ENCODE data around the gene ACTL8. TPM values are rescaled to one million over a fixed set of nuclear protein-coding genes. Genes with fewer than 3 reads are reported as not detected.

Gene ACTL8
- polyA plus RNA-seq, 1 donor (not counting 4 experiments of a cell fraction or from before 2014, with no cell fraction given) = not detected

DNA sequence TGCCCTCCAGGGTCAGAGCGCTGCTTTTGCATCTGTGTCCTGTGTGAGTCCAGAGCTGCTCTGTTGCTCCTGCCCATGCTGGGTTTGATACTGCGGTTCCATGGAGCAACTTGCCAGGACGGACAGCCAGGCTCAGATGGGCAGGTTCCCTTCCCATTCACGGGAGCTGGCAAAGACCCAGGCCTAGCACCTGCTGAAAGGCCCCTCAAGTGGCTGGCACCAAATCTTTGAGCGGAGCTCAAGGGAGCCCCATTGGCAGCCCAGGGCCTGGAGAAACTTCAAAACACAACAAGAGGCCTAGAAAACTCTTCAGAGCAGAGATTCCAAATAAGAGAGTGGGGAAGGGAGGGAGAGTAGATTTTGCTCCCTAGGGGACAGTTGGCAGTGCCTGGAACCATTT is 97.2 kb downstream of the ACTL8 start:
- Histone ChIP-seq H3K4me1 (ENCODE audit: control insufficient read depth, extremely low read depth, insufficient read depth, low read length) (no peaks in the 10 kb centered on the region), H3K9ac (ENCODE audit: control insufficient read depth, extremely low read depth, insufficient read depth, low read length) (no peak overlapping the region), H3K9me3 (ENCODE audit: control insufficient read depth, low read depth, low read length) (no peaks in the 10 kb centered on the region), H3K4me2 (ENCODE audit: control insufficient read depth, extremely low read depth, insufficient read depth, low read depth, low read length) (no peak overlapping the region), H3K9me1 (ENCODE audit: control insufficient read depth, extremely low read depth, insufficient read depth, low read length) (no peaks in the 10 kb centered on the region), H2AFZ (ENCODE audit: control insufficient read depth, low read length) (no peak overlapping the region), H3K36me3 (ENCODE audit: control insufficient read depth in 2 of 2, extremely low read depth in 1 of 2, insufficient read depth in 2 of 2, low read length in 2 of 2) (no peaks in the 10 kb centered on the region), H3K27ac (ENCODE audit: control insufficient read depth, insufficient read depth, low read length) (no peak overlapping the region), H3K4me3 (ENCODE audit: control insufficient read depth in 2 of 3, extremely low read depth in 1 of 3, insufficient read depth in 2 of 3, low read depth in 1 of 3, low read length in 3 of 3) (no peak overlapping the region), H3K27me3 (ENCODE audit: control insufficient read depth, extremely low read depth, insufficient read depth, low read length) (no peaks in the 10 kb centered on the region), H3K79me2 (ENCODE audit: control insufficient read depth, insufficient read depth, low read length) (no peaks in the 10 kb centered on the region), H4K20me1 (ENCODE audit: control insufficient read depth, extremely low read depth, insufficient read depth, low read length) (no peaks in the 10 kb centered on the region)
- TF ChIP-seq, protein P1, sequence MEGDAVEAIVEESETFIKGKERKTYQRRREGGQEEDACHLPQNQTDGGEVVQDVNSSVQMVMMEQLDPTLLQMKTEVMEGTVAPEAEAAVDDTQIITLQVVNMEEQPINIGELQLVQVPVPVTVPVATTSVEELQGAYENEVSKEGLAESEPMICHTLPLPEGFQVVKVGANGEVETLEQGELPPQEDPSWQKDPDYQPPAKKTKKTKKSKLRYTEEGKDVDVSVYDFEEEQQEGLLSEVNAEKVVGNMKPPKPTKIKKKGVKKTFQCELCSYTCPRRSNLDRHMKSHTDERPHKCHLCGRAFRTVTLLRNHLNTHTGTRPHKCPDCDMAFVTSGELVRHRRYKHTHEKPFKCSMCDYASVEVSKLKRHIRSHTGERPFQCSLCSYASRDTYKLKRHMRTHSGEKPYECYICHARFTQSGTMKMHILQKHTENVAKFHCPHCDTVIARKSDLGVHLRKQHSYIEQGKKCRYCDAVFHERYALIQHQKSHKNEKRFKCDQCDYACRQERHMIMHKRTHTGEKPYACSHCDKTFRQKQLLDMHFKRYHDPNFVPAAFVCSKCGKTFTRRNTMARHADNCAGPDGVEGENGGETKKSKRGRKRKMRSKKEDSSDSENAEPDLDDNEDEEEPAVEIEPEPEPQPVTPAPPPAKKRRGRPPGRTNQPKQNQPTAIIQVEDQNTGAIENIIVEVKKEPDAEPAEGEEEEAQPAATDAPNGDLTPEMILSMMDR (optimal IDR thresholded peaks at IDR 0.05 in 1 of 3, IDR thresholded peaks at IDR 0.05 in 1 of 3, conservative IDR thresholded peaks at IDR 0.05 in 1 of 3; ENCODE audit: extremely low read depth in 1 of 3, insufficient read depth in 2 of 3, low read length in 3 of 3) = no peak
- no peak for TF ChIP-seq EZH2 (IDR thresholded peaks at IDR 0.05; ENCODE audit: low read length)
- dilution Hi-C loops (cut with MboI; ENCODE audit: extremely low pct_ligation_motif_present, low sequenced_read_pairs) = no loop called here
- DNase-seq (ENCODE audit: low read depth, low spot score) (no peak), FAIRE-seq (no peak)

DNA sequence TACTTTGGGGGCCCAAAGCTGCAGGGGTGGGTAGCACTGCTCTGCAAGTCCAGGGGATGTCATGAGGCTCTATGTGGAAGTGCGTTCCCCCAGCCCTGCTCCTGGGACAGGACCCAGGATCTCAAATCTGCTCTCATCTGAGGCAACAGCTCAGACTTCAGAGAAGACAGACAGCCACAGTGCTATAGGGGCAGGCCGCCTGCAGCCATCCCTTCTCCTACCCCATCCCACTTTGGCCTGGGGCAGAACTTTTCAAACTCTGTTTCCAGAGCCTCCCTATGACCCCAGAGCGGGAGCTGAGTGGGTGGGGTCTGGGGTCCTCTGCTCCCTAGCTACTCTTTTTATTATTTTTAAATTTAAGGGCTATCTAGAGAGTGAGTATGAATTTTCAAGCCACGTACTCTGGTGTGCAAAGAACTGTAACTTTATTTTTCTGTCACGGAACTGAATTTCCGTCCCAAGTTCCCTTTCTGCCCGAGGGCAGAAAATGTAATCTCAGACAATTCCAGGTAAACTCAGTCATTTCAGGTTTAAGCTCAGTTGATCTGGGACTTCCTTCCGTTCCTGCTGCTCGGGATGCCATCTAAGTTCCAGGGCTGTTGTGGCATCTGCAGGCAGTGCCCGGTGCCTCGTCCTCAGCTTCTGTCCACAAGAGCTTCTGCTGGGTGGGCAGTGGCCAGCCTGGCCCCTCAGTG is 98.3 kb downstream of the ACTL8 start:
- dilution Hi-C loops (cut with MboI; ENCODE audit: extremely low pct_ligation_motif_present, low sequenced_read_pairs) = no loop called here
- no peak for FAIRE-seq
- H3K9ac ChIP-seq (ENCODE audit: control insufficient read depth, extremely low read depth, insufficient read depth, low read length) = no peak overlapping the region

More for the DNA sequence above, 98.3 kb downstream of the ACTL8 start:
- no peaks in the 10 kb centered on the region for H3K79me2 ChIP-seq (ENCODE audit: control insufficient read depth, insufficient read depth, low read length)
- H4K20me1 ChIP-seq (ENCODE audit: control insufficient read depth, extremely low read depth, insufficient read depth, low read length) = no peaks in the 10 kb centered on the region
- no peaks in the 10 kb centered on the region for H3K27me3 ChIP-seq (ENCODE audit: control insufficient read depth, extremely low read depth, insufficient read depth, low read length)
- H3K4me1 ChIP-seq (ENCODE audit: control insufficient read depth, extremely low read depth, insufficient read depth, low read length) = no peaks in the 10 kb centered on the region
- no peak overlapping the region for H3K27ac ChIP-seq (ENCODE audit: control insufficient read depth, insufficient read depth, low read length)
- TF ChIP-seq, protein P1 (optimal IDR thresholded peaks at IDR 0.05 in 1 of 3, IDR thresholded peaks at IDR 0.05 in 1 of 3, conservative IDR thresholded peaks at IDR 0.05 in 1 of 3; ENCODE audit: extremely low read depth in 1 of 3, insufficient read depth in 2 of 3, low read length in 3 of 3) = no peak
- TF ChIP-seq EZH2 (IDR thresholded peaks at IDR 0.05; ENCODE audit: low read length) = no peak
- DNase-seq (ENCODE audit: low read depth, low spot score) = no peak
- no peak overlapping the region for H3K4me2 ChIP-seq (ENCODE audit: control insufficient read depth, extremely low read depth, insufficient read depth, low read depth, low read length)
- H3K9me1 ChIP-seq (ENCODE audit: control insufficient read depth, extremely low read depth, insufficient read depth, low read length) = no peaks in the 10 kb centered on the region
- H2AFZ ChIP-seq (ENCODE audit: control insufficient read depth, low read length) = no peak overlapping the region
- H3K36me3 ChIP-seq (ENCODE audit: control insufficient read depth in 2 of 2, extremely low read depth in 1 of 2, insufficient read depth in 2 of 2, low read length in 2 of 2) = no peaks in the 10 kb centered on the region
- no peaks in the 10 kb centered on the region for H3K9me3 ChIP-seq (ENCODE audit: control insufficient read depth, low read depth, low read length)
- H3K4me3 ChIP-seq (ENCODE audit: control insufficient read depth in 2 of 3, extremely low read depth in 1 of 3, insufficient read depth in 2 of 3, low read depth in 1 of 3, low read length in 3 of 3) = no peak overlapping the region

All from keratinocyte (primary cell).